K562 (cell line): ENCODE measurements around the gene OR52R1. TPM values are rescaled to one million over a fixed set of nuclear protein-coding genes. Genes with fewer than 3 reads are reported as not detected.

Experiments
- ATAC-seq: fragments of 200-7000 bp; cut with Tn5 transposase; 3 replicates; pipeline ENCODE4 v1.9.1; 2020; ENCODE audit warnings: moderate library complexity
- BruUV-seq: library from RNA; stranded (reverse); fragments of 400-500 nt; replicated peaks from 2 replicates; lab custom pipeline; 2021; lab: Mats Ljungman, UMichigan
- CTCF ChIA-PET: fragments of 300-600 bp; formaldehyde crosslinking; extraction: SDS; loops from one replicate; lab custom pipeline; 2021; ENCODE audit warnings: low intra/inter-chr PET ratio; lab: Yijun Ruan, JAX
- POLR2A ChIA-PET: fragments of 300-600, 350-650 bp; sonication (Branson Sonifier 250); formaldehyde crosslinking; extraction: SDS; loops from one replicate; lab custom pipeline; 2021; ENCODE audit warnings: antibody characterized with exemption, inconsistent platforms; lab: Yijun Ruan, JAX
- DNase-seq, 4 experiments: peaks; one replicate each; pipeline versions ENCODE4 v3.0.0 to v3.0.0-alpha.2; 2011 to 2018; ENCODE audit warnings: low spot score in 3 of 4, mixed read lengths in 3 of 4; ENCODE audit errors: extremely low read depth in 1 of 4
- FAIRE-seq: peaks from 2 replicates; lab custom pipeline; 2011; peaks lifted over from hg19 to GRCh38; lab: Jason Lieb, UNC
- H2AFZ ChIP-seq: 2 replicates; pipeline ENCODE4 v1.6.0; 2011; ENCODE audit warnings: low read depth, low read length, control low read depth, inconsistent platforms
- H3K27ac ChIP-seq: fragments of 200-600 bp; 3 replicates; pipeline ENCODE4 v1.8.0; 2011; ENCODE audit warnings: low read depth, mild to moderate bottlenecking, control low read depth, inconsistent platforms, low read length, moderate library complexity, mixed read lengths; ENCODE audit errors: extremely low read depth
- H3K27me3 ChIP-seq, 2 experiments: fragments of 300-600 bp in 1 of 2; 2 replicates in 1 of 2; 3 replicates in 1 of 2; pipeline versions ENCODE4 v1.6.0 to v1.8.0; 2011; ENCODE audit warnings: inconsistent platforms in 2 of 2, low read length in 2 of 2, mild to moderate bottlenecking in 1 of 2, mixed read lengths in 1 of 2, moderate library complexity in 1 of 2; ENCODE audit not compliant: control insufficient read depth in 2 of 2, insufficient read depth in 2 of 2
- H3K36me3 ChIP-seq: fragments of 300-600 bp; 3 replicates; pipeline ENCODE4 v1.8.0; 2011; ENCODE audit warnings: mild to moderate bottlenecking, low read length, inconsistent platforms; ENCODE audit not compliant: control insufficient read depth, insufficient read depth
- H3K4me1 ChIP-seq, 2 experiments: fragments of 200-600 bp in 1 of 2; replicated peaks in 1 of 2; 2 replicates in 1 of 2; 3 replicates in 1 of 2; pipeline versions ENCODE4 v1.5.1 to v1.8.0; 2011; ENCODE audit warnings: inconsistent platforms in 2 of 2, low read length in 2 of 2, mild to moderate bottlenecking in 1 of 2, mixed read lengths in 1 of 2, moderate library complexity in 1 of 2; ENCODE audit not compliant: control insufficient read depth in 2 of 2, insufficient read depth in 2 of 2
- H3K4me2 ChIP-seq: 2 replicates; pipeline ENCODE4 v1.6.1; 2011; ENCODE audit warnings: low read length, control low read depth, inconsistent platforms, mixed read lengths; ENCODE audit not compliant: insufficient read depth
- H3K4me3 ChIP-seq: fragments of 200-600 bp; sonication (generic), shearing (Covaris generic); 2 replicates; pipeline ENCODE4 v1.5.1; 2016; ENCODE audit warnings: control low read depth, inconsistent platforms
- H3K79me2 ChIP-seq: fragments of 200-600 bp; 3 replicates; pipeline ENCODE4 v1.8.0; 2011; ENCODE audit warnings: low read length, inconsistent platforms; ENCODE audit not compliant: control insufficient read depth, insufficient read depth
- H3K9ac ChIP-seq, 2 experiments: 2 replicates each; pipeline versions ENCODE4 v1.6.0 to v1.6.1; 2011; ENCODE audit warnings: low read depth in 2 of 2, low read length in 2 of 2, control low read depth in 1 of 2, inconsistent platforms in 1 of 2, mild to moderate bottlenecking in 1 of 2, mixed read lengths in 1 of 2; ENCODE audit not compliant: insufficient read depth in 1 of 2
- H3K9me1 ChIP-seq: one replicate; pipeline ENCODE4 v1.6.0; 2011; ENCODE audit warnings: inconsistent platforms, mild to moderate bottlenecking, low read length, moderate library complexity; ENCODE audit not compliant: control insufficient read depth, insufficient read depth
- H3K9me3 ChIP-seq: replicated peaks from 2 replicates; pipeline ENCODE4 v1.5.1; 2011; ENCODE audit warnings: low read depth, low read length, inconsistent platforms; ENCODE audit not compliant: control insufficient read depth, insufficient read depth
- H4K20me1 ChIP-seq: replicated peaks from 2 replicates; pipeline ENCODE4 v1.6.1; 2011; ENCODE audit warnings: low read length, inconsistent platforms, mixed read lengths; ENCODE audit not compliant: control insufficient read depth, insufficient read depth
- BRD9 ChIP-seq: fragments of 450-650 bp; IDR thresholded peaks from 2 replicates; pipeline ENCODE4 v1.6.1; 2018; ENCODE audit warnings: low read depth; ENCODE audit not compliant: partially characterized antibody
- CBX3 ChIP-seq, 2 experiments: IDR thresholded peaks; 1 replicate in 1 of 2; 2 replicates in 1 of 2; pipeline ENCODE4 v1.6.1; 2012; ENCODE audit warnings: inconsistent platforms in 2 of 2, low read length in 2 of 2, borderline replicate concordance in 1 of 2, control low read depth in 1 of 2
- GATAD2B ChIP-seq: fragments of 450-650 bp; IDR thresholded peaks from 2 replicates; pipeline ENCODE4 v1.6.1; 2017; ENCODE audit warnings: mild to moderate bottlenecking, borderline replicate concordance
- POLR2H ChIP-seq: IDR thresholded peaks from 2 replicates; pipeline ENCODE4 v1.6.1; 2016; ENCODE audit warnings: missing genetic modification characterization, low read depth, mild to moderate bottlenecking, control low read depth, missing compliant biosample characterization, moderate library complexity
- TEAD4 ChIP-seq, 2 experiments: sonication (generic) in 1 of 2; formaldehyde crosslinking in 1 of 2; IDR thresholded peaks; 2 replicates each; pipeline versions ENCODE4 v1.6.1 to v1.8.0; 2012 to 2022; ENCODE audit warnings: borderline replicate concordance in 1 of 2, inconsistent platforms in 1 of 2, low read length in 1 of 2, mild to moderate bottlenecking in 1 of 2, missing genetic modification reagents in 1 of 2
- YBX1 ChIP-seq: fragments of 450-650 bp; IDR thresholded peaks from 2 replicates; pipeline ENCODE4 v1.7.1; 2016; ENCODE audit warnings: mild to moderate bottlenecking
- ZNF121 ChIP-seq: sonication (generic); formaldehyde crosslinking; conservative IDR thresholded peaks from 2 replicates; pipeline ENCODE4 v1.8.0; 2022; ENCODE audit warnings: missing genetic modification reagents
- WGBS: fragments of 100-300 bp; shearing (Covaris generic); methylation state at CpG from one replicate; pipeline ENCODE4 v1.1.6; 2016; ENCODE audit warnings: low coverage, mixed read lengths; ENCODE audit not compliant: insufficient coverage; ENCODE audit errors: missing lambda C conversion rate; 5-methylcytosine and 5-hydroxymethylcytosine counted together
- in situ Hi-C: fragments of 300-500 bp; cut with MboI; formaldehyde crosslinking; loops from 4 replicates; pipeline ENCODE4 v1.15.0; 2018; ENCODE audit warnings: inconsistent platforms, mixed read lengths
- intact Hi-C: fragments of 100-400 bp; cut with micrococcal nuclease; formaldehyde crosslinking; loops from 2 replicates; pipeline ENCODE4 v1.14.2; 2022
- polyA plus RNA-seq, 8 experiments: library from polyadenylated mRNA; depleted of rRNA in 4 of 8; stranded (reverse) in 5 of 8; unstranded in 3 of 8; fragments of >200 nt; fragmentation: Nextera tagmentation in 2 of 8; fragmentation: Illumina TruSeq in 1 of 8; extraction: Ambion mirVana in 2 of 8; extraction: Trizol in 1 of 8; gene quantifications; 2 replicates each; pipeline versions ENCODE4 v1.2.1 to v1.2.3, GENCODE V29; 2011 to 2014; ENCODE audit warnings: inconsistent platforms in 1 of 8, missing spikeins in 1 of 8
- total RNA-seq, 7 experiments: library from RNA; depleted of rRNA in 6 of 7; stranded (reverse); fragments of >200 nt in 6 of 7; fragmentation: Illumina TruSeq in 2 of 7; extraction: Trizol in 2 of 7; gene quantifications; 2 replicates each; pipeline versions ENCODE4 v1.2.1 to v1.2.3, GENCODE V29; 2011 to 2021; ENCODE audit warnings: low replicate concordance in 1 of 7
- TF ChIP-seq, protein P1 (sequence below): sonication (generic); formaldehyde crosslinking; IDR thresholded peaks from 2 replicates; pipeline ENCODE4 v1.8.1; 2023; ENCODE audit warnings: mild to moderate bottlenecking, missing genetic modification reagents

Gene OR52R1
- total and polyA plus RNA-seq, 9 of the 15 experiments (the other 6 are each of a cell fraction or from before 2014, with no cell fraction given) = not detected

DNA sequence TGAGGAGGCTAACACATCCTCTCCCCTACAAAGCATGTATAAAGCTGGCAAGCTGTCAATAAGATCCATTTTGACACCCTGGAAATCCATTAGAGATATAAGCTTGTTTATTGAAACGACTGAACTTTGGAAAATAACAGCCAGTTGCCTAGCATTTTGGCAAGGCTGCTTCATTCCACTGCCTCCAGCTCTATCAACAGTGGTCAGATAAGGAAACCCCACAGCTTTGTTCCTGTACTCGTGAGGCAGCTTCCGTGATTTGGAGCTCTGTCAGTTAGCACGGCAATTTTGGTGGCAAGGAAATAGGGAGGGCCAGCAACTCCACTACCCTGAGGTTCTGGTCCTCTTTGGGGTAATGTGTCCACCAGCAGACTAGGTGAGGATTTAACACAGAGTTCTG is 46.9 kb upstream of the OR52R1 start:
- Histone ChIP-seq H4K20me1 (no peaks in the 10 kb centered on the region), H3K9me3 (no peaks in the 10 kb centered on the region), H3K36me3 (no peaks in the 10 kb centered on the region), H3K9me1 (no peaks in the 10 kb centered on the region), H3K4me2 (no peak overlapping the region), H3K4me3 (no peak overlapping the region), H3K27ac (no peak overlapping the region), H3K27me3 (no peaks in the 10 kb centered on the region; a peak in 2 of 5 replicates), H3K9ac (no peak overlapping the region), H3K79me2 (no peaks in the 10 kb centered on the region), H3K4me1 (no peaks in the 10 kb centered on the region), H2AFZ (no peak overlapping the region)
- POLR2A ChIA-PET = interaction anchor here (0.6 kb wide), 1 partner anchor 89 kb away, joined by 3 read pairs; no protein-coding TSS in a partner anchor
- TF ChIP-seq TEAD4 (IDR thresholded peaks at IDR 0.05; ENCODE audit: low read length) = no peak
- TF ChIP-seq TEAD4 (CRISPR knock-in tag; IDR thresholded peaks at IDR 0.05; ENCODE audit: borderline replicate concordance) = no peak
- TF ChIP-seq ZNF121 (CRISPR knock-in tag) = no peak
- TF ChIP-seq POLR2H (tag) = no peak
- TF ChIP-seq CBX3 (IDR thresholded peaks at IDR 0.05; ENCODE audit: borderline replicate concordance in 1 of 2, low read length in 2 of 2) = no peak
- no peak for TF ChIP-seq BRD9
- no peak for TF ChIP-seq YBX1
- TF ChIP-seq, protein P1, sequence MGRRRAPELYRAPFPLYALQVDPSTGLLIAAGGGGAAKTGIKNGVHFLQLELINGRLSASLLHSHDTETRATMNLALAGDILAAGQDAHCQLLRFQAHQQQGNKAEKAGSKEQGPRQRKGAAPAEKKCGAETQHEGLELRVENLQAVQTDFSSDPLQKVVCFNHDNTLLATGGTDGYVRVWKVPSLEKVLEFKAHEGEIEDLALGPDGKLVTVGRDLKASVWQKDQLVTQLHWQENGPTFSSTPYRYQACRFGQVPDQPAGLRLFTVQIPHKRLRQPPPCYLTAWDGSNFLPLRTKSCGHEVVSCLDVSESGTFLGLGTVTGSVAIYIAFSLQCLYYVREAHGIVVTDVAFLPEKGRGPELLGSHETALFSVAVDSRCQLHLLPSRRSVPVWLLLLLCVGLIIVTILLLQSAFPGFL (CRISPR knock-in tag) = no peak
- TF ChIP-seq GATAD2B = no peak
- CTCF ChIA-PET = no interaction called here
- ATAC-seq (no peak), FAIRE-seq (peak; percentile 65), DNase-seq (no peak)
- in situ Hi-C loops (no loop called here), intact Hi-C loops (no loop called here)
- no TSS peak for BruUV-seq
- WGBS = 0% methylated on average over 4 of the region's 4 CpGs
